ENCODE data around the gene SUPT4H1. TPM values are rescaled to one million over a fixed set of nuclear protein-coding genes. Genes with fewer than 3 reads are reported as not detected.

Gene SUPT4H1
- total RNA-seq, 3 donors from 2014 or later (not counting 1 experiment from before 2014, with no cell fraction given), result 55.9 to 68.3 (median 68.1) TPM

DNA sequence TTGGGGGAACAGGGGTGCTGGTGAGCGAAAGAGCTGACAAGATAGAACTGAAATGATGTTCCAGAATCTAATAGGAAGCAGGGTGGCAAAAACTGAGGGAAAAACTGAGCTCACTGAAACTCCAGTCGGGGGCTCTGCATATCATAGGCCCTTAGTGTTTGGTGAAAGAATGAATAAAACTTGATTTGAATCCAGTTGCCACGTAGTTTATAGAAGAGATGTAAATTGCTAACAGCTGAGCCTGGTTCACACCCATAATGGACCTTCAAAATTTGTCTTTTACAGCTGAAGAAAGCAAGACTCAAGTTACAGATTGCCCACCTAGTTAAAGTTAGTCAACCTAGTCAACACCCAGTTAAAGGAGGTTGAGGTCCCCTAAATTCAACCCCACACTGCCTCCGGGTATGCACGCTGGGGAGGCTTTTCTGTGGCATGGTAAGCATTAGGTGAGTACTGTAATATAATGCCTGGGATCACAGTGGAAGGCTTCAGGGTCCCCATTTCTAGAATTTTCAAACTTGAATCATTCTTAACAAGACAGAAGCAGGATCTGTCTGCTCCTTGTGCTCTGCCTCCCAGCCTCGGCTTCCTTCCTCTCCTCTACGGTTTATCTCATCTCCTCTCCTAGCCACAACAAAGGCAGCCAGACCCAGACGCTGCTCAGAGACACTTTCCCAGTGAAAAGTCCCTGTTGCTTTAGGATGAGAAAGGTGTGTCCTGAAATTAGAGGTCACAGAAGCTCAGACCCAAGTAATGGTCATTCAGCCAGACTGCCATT, 26.9 kb upstream of the SUPT4H1 start:
- peak overlapping the region; percentile 45 for H3K4me3 Mint-ChIP-seq
- H3K4me1 Mint-ChIP-seq, result peaks cover 49 to 55% of the 10 kb centered on the region in 2 donors
- no peak for ATAC-seq
- WGBS (ENCODE audit: insufficient coverage), result 31% methylated on average over 6 of the region's 8 CpGs
- no peaks in the 10 kb centered on the region for H3K9me3 Mint-ChIP-seq
- no peaks in the 10 kb centered on the region for H3K36me3 ChIP-seq (ENCODE audit: control insufficient read depth, insufficient read depth, low read length)
- H3K27me3 ChIP-seq (ENCODE audit: control insufficient read depth, insufficient read depth, low read length), result no peaks in the 10 kb centered on the region
- no peaks in the 10 kb centered on the region for H3K36me3 Mint-ChIP-seq
- no peak overlapping the region for H3K4me3 ChIP-seq (ENCODE audit: low read length)
- peak overlapping the region; percentile 83 to 86 for H3K27ac Mint-ChIP-seq
- peak in 1 of 2 donors; percentile 43 for DNase-seq
- intact Hi-C loops (cut with micrococcal nuclease), result no loop called here
- no peaks in the 10 kb centered on the region for H3K27me3 Mint-ChIP-seq (ENCODE audit: low read depth in 2 of 2)
- H3K27ac ChIP-seq (ENCODE audit: low read length), result peak overlapping the region; percentile 45
- no peaks in the 10 kb centered on the region for H3K9me3 ChIP-seq (ENCODE audit: control insufficient read depth, insufficient read depth, low read length)
- TF ChIP-seq, protein P1, sequence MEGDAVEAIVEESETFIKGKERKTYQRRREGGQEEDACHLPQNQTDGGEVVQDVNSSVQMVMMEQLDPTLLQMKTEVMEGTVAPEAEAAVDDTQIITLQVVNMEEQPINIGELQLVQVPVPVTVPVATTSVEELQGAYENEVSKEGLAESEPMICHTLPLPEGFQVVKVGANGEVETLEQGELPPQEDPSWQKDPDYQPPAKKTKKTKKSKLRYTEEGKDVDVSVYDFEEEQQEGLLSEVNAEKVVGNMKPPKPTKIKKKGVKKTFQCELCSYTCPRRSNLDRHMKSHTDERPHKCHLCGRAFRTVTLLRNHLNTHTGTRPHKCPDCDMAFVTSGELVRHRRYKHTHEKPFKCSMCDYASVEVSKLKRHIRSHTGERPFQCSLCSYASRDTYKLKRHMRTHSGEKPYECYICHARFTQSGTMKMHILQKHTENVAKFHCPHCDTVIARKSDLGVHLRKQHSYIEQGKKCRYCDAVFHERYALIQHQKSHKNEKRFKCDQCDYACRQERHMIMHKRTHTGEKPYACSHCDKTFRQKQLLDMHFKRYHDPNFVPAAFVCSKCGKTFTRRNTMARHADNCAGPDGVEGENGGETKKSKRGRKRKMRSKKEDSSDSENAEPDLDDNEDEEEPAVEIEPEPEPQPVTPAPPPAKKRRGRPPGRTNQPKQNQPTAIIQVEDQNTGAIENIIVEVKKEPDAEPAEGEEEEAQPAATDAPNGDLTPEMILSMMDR (IDR thresholded peaks at IDR 0.05), result no peak
- peaks cover 36% of the 10 kb centered on the region for H3K4me1 ChIP-seq (ENCODE audit: control insufficient read depth, insufficient read depth, low read length)

DNA sequence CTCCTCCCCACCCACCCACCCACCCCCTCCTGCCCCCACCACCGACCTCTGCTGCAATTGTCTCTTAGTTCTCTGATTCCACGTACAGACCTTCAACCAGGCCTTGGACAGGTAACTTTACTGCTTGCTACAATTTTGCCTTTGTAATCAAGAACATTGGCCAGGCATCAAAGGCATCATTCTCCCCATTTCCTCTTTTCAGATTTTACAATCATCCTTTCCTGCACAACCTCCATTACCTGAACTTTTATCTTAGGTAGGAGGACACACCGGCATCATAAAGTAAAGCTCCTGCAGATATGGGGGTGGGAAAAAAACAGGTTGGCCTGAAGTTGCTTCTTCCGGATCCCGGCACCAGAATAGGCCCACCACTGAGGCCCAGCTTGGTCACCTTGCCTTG, 25.7 kb upstream of the SUPT4H1 start:
- no peak overlapping the region for H3K4me3 ChIP-seq (ENCODE audit: low read length)
- peaks cover 34% of the 10 kb centered on the region for H3K4me1 ChIP-seq (ENCODE audit: control insufficient read depth, insufficient read depth, low read length)
- intact Hi-C loops (cut with micrococcal nuclease), result no loop called here
- no peaks in the 10 kb centered on the region for H3K9me3 ChIP-seq (ENCODE audit: control insufficient read depth, insufficient read depth, low read length)
- Mint-ChIP-seq H3K4me3 (no peak overlapping the region), H3K9me3 (no peaks in the 10 kb centered on the region), H3K27me3 (ENCODE audit: low read depth in 2 of 2) (no peaks in the 10 kb centered on the region), H3K4me1 (peaks cover 47 to 55% of the 10 kb centered on the region in 2 donors), H3K36me3 (no peaks in the 10 kb centered on the region), H3K27ac (no peak overlapping the region)
- TF ChIP-seq, protein P1 (IDR thresholded peaks at IDR 0.05), result no peak
- 95% methylated on average over 5 of the region's 5 CpGs for WGBS (ENCODE audit: insufficient coverage)
- H3K27ac ChIP-seq (ENCODE audit: low read length), result no peak overlapping the region
- no peak for DNase-seq
- no peak for ATAC-seq
- no peaks in the 10 kb centered on the region for H3K36me3 ChIP-seq (ENCODE audit: control insufficient read depth, insufficient read depth, low read length)
- H3K27me3 ChIP-seq (ENCODE audit: control insufficient read depth, insufficient read depth, low read length), result no peaks in the 10 kb centered on the region

- no peak overlapping the region for H3K27ac Mint-ChIP-seq
- DNase-seq, result no peak
- H3K27me3 Mint-ChIP-seq (ENCODE audit: low read depth in 2 of 2), result no peaks in the 10 kb centered on the region
- no peaks in the 10 kb centered on the region for H3K36me3 Mint-ChIP-seq
- WGBS (ENCODE audit: insufficient coverage), result 94% methylated on average over 2 of the region's 3 CpGs
- H3K4me3 Mint-ChIP-seq, result no peak overlapping the region
- peaks cover 32% of the 10 kb centered on the region for H3K4me1 ChIP-seq (ENCODE audit: control insufficient read depth, insufficient read depth, low read length)
- H3K4me3 ChIP-seq (ENCODE audit: low read length), result no peak overlapping the region
- no peak for ATAC-seq
- no peaks in the 10 kb centered on the region for H3K36me3 ChIP-seq (ENCODE audit: control insufficient read depth, insufficient read depth, low read length)
- H3K27me3 ChIP-seq (ENCODE audit: control insufficient read depth, insufficient read depth, low read length), result no peaks in the 10 kb centered on the region
- TF ChIP-seq, protein P1 (IDR thresholded peaks at IDR 0.05), result no peak
- H3K4me1 Mint-ChIP-seq, result peaks cover 47 to 55% of the 10 kb centered on the region in 2 donors
- H3K27ac ChIP-seq (ENCODE audit: low read length), result no peak overlapping the region
- H3K9me3 Mint-ChIP-seq, result no peaks in the 10 kb centered on the region
- no peaks in the 10 kb centered on the region for H3K9me3 ChIP-seq (ENCODE audit: control insufficient read depth, insufficient read depth, low read length)
- intact Hi-C loops (cut with micrococcal nuclease), result no loop called here
Measured at GRCh38 chr17:58377093-58377601, 25.1 kb upstream of the SUPT4H1 start.
